ENCODE measurements around the gene SEC63.
A peak's percentile ranks its signal among the peaks of the same experiment; 100 is the strongest.

Gene SEC63

GRCh38 chr6:107853230-107853629 lies 104.8 kb downstream of the SEC63 start:
- no peak for DNase-seq

- no peak for DNase-seq
Measured at GRCh38 chr6:107849325-107849724, 108.7 kb downstream of the SEC63 start.

DNA sequence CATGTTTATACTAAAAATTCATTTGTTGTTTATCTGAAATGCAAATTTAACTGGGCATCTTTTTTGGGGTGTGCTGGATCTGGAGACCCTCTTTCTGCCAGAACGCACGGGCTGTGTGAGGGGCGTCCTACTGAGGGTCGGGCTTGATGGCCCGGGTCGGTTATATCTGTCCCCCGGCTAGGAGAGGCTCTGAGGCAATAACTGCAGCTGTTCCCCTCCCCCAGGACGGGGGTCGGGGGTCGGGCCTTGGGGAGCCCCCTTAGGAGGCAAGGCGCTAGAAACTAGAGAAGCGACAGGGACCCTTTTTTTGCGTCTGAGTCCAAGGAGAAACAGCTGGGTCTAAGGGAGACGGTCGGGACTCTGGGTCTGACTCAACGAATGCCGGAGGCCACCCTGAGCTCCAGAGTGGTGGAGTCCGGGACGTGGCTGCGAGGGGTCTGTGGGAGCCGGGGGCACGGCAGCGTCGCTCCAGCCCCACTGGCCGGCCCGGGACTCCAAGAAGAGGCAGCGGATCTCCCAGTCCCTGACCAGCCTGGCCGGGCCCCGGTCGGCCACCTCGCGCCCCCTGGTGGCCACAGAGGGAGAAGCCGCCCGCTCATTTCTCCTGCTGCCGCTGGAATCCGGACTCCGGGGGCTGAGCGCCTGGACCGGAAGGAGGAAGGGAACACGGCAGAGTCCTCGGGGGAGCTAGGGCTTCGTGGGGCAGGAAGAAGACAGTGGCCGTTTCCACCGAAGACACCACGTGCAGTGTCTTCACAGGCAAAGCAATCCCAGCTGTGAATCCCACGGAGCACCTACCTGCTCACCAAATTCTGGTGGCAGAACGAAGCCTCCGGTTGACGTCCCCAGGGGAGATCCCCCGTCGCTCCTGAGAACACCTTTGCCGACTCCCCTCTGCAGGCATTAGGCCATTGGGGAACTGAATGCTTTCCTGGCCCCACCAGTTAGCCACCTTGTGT lies 109.9 kb downstream of the SEC63 start:
- DNase-seq, result peak; percentile 82

DNA sequence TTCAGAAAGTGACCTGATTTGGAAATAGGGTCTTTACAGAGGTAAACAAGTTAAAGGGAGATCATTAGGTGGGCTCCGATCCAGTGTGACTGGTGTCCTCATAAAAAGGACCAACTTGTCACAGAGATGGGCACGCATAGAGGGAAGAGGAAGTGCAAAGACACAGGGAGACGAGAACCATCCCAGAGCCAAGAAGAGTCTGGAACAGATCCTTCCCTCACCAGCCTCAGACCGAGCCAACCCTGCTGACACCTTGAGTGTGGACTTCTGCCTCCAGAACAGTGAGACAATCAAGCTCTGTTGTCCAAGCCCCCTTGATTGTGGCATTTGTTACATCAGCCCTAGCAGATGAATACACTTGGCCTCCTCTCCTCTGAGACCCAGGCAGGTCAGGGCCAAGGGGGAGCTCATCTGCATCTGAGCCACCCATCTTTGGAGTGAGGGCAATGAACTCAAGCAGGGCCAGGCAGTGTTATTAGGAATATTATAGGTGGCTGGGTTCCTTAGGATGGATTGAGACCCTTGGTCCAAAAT lies 111.7 kb downstream of the SEC63 start:
- DNase-seq, result no peak

GRCh38 chr6:107845777-107846176 lies 112.2 kb downstream of the SEC63 start:
- DNase-seq, result no peak

DNA sequence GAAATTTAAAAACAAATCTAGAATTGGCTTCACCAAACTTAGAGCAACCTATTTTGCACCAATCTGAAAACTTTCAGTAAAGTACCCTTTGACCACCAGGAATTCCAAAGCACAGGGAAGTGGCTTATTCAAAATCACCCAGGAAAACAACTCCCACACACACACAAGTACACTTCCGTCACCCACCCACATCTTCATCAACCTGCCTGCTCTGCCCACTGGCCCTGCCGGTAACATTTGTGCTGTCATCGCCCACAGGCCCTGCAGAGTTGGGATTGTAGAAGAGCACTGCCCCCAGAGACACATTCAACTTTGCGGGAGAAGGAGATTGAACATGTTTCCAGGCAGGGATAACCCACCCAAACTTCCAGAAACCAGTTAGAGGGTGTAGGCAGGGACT lies 114.6 kb downstream of the SEC63 start:
- DNase-seq, result no peak

DNA sequence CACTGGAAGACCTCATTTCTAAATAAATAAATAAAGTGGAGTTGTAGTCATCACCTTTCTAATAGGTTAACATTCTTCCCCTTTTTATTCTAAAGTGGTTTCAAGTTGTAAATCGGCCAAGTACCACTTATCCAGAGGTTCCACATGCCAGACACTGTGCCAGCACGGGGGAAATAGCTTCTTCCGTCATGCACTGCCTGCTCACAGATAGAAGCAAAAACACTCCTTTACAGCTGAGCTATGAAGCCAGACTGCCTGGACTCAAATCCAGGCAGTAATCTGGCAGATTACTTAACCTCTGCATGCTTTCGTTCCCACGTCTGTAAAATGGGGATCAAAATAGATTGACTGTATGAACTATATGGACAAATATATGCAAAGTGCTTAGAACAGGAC lies 116.7 kb downstream of the SEC63 start:
- no peak for DNase-seq

DNA sequence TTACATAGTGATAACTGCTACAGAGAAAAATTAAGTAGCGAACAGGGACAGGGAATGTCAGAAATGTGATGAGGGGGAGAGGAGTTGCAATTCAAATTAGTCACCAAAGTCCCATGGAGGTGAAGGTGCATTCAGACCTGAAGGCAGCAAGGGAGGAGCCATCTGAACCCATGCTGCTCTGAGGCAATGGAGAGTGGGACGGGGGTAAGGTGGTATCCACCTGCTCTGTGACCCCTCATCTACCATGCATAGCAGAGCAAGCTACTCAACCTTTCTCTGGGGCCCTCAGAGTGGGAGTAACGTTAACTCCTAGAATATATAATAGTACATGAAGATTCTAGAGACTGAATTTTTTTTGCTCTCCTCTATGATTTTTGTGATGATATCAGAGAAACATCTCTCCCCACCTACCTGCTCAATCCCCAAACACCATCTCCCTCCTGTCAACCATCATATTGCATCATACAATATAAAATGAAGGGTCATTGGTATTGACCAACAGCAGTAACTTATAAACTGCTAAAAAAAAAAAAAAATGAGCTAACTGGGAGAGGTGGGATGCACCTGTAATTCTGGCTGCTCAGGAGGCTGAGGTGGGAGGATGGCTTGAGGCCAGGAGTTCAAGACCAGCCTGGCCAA lies 117.3 kb downstream of the SEC63 start:
- no peak for DNase-seq

DNA sequence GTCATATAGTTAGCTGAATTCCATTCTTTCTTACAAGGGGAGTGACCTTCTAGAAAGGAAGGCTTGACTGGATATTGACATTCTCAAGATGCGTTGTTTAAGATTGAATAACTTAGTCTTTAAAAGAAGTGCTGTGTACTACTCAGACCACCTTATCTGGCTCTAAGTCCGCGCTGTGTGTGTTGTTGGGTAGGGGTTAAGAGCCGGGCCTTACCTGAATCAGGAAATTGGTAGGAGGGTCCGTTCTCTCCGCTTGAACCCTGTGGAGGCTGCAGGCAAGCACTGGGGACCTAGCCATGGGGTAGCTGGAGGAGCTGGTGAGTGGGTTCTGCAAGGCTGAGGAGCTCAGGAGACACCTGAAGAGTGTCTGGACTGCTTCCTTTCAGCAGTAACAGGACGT lies 124.9 kb downstream of the SEC63 start:
- no peak for DNase-seq

DNA sequence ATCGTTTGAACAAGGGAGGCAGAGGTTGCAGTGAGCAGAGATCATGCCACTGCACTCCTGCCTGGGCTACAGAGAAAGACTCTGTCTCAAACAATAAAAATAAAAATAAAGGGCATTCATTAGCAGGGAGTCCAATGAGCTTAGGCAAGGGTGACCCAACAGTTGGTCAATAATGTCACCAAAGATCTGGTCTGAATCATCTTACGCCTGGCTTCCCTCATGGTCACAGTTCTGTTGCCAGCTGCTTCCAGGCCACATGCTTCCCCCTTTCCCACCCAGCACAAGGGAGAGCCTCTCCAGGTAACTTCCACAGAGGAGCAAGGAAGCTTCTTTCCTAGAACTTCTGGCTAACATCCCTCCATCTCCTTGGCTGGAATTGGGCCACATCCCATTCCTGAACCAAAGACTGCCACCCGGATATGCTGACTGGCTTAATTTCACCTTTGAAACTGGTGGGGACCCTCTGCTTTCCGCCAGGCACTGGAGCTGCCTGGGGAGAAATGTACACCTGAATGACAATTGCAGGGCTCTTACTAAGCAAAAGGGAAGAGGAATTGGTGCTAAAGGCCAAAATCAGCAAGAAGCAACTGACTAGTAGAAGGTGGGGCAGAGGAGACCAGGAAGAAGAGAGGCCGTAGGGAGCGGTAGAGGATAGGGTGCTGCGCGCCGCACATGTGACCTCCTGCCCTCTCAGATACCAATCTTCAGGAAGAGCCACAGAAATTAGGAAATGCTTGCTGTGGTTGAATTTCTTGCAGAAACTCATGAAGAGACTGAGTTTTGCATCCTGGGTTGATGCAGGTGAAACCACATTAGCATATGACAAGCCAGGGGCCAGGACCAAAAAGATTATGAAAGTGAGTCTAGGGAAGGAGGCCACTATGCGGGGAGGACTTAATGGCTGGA lies 125.6 kb downstream of the SEC63 start:
- DNase-seq, result no peak

GRCh38 chr6:107830060-107830459 lies 127.9 kb downstream of the SEC63 start:
- no peak for DNase-seq

GRCh38 chr6:107827541-107827940 lies 130.5 kb downstream of the SEC63 start:
- peak; percentile 27 for DNase-seq

- peak; percentile 77 for DNase-seq
Measured at GRCh38 chr6:107823047-107823557, 134.9 kb downstream of the SEC63 start.

DNA sequence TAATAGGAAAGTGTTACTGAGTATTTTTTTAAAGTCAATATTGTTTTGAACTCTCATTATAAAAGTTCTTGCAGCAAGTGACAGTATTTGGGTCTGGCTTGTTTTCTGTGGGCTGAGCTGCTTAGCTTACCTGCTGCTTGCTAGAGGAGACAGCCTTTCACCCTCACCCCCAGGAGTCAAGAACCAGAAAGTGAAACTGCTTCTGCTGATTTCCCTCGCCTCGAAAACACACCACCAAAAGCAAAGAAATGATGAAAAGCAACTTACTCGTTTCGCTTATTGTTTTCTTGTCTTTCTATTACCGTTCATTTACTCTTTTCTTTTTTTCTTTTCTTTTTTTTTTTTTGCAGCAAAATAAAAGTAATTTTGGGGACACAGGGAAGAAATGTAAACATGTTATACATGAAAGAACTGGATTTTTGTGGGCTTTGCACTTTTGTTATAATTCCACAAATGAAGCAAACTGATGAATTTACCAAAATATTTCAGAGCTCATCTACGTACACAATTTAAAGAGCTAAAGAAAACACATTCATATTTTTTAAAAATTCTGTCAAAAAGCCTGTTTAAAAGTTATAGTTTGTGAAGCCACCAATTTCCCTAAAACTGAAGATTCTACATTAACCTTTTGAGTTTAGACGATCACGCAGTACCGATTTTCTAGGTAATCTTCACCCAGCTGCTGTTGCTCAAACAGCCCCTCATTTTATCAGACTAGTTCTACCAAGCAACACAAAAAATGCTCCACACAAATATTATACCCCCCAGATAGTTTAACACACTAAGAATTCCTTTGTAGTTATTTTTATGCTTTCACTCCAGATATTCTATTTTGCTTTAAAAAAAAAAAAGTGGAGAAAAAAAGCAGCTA lies 135.6 kb downstream of the SEC63 start:
- DNase-seq, result peak; percentile 84

GRCh38 chr6:107821591-107821990 lies 136.4 kb downstream of the SEC63 start:
- no peak for DNase-seq

GRCh38 chr6:107820338-107821261 lies 137.4 kb downstream of the SEC63 start:
- peak; percentile 53 for DNase-seq

- DNase-seq, result peak; percentile 42
Measured at GRCh38 chr6:107819964-107820337, 138.1 kb downstream of the SEC63 start.

DNA sequence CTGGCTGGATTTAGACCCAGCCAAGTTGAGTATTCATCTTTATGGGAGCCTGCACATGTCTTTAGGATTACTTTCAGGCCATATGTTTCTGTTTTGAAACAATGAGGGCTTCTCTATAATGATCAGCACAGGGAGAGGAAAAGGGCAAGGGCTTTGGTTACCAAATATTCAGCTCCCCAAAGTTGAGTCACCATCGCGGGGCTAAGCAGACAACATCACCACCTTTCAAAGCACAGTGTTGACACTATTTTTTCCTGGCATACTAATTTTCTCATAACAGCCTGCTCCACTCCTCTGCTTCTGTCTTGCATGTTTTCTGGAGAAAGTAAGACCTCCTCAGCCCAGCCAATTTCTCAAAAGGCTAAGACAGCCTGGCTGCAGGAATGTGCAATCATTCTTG lies 138.8 kb downstream of the SEC63 start:
- no peak for DNase-seq

GRCh38 chr6:107818272-107818671 lies 139.7 kb downstream of the SEC63 start:
- DNase-seq, result no peak

- DNase-seq, result no peak
Measured at GRCh38 chr6:107817784-107818183, 140.2 kb downstream of the SEC63 start.

Data from CD4-positive, alpha-beta T cell treated with Interleukin-21 for 1 hour (primary cell).